ENCODE measurements around the gene PTPRN2.

DNA sequence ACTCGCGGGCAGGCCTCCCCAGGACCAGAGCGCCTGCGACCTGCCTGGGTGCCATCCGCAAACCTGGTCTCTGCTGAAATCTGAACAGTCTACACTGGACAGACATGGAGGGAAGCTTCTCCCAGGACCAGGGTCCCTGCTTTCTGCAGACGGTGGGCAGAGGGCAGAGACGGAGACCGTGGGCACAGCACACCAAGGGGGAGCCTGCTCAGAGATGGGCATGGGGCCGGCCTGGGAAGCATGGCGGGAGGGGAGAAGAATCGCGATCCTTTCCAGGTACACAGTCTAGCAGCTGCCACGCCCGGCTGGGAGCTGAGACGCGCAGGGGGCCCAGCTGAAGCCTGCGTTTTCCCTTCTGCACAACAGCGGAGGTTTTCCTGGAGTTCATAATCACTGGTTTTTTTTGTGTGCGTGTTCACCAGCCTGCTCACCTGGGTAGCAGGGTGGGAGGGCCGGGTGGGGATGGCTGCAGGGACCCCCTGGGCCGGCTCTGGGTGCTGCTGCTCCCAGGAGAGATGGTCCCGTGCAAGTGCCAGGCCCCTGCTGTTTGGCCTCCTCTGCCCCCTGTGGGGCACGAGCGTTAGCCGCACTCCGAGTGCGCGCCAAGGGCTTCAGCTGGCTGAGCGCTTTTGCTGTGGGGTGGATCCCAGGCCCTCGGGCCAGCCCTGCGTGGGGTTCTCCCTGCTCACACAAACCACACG lies 802.0 kb downstream of the PTPRN2 start:
- TF ChIP-seq POLR2AphosphoS5 (IDR thresholded peaks at IDR 0.05) (no peak), POLR2A (IDR thresholded peaks at IDR 0.05) (no peak)
- TF ChIP-seq, protein P1, sequence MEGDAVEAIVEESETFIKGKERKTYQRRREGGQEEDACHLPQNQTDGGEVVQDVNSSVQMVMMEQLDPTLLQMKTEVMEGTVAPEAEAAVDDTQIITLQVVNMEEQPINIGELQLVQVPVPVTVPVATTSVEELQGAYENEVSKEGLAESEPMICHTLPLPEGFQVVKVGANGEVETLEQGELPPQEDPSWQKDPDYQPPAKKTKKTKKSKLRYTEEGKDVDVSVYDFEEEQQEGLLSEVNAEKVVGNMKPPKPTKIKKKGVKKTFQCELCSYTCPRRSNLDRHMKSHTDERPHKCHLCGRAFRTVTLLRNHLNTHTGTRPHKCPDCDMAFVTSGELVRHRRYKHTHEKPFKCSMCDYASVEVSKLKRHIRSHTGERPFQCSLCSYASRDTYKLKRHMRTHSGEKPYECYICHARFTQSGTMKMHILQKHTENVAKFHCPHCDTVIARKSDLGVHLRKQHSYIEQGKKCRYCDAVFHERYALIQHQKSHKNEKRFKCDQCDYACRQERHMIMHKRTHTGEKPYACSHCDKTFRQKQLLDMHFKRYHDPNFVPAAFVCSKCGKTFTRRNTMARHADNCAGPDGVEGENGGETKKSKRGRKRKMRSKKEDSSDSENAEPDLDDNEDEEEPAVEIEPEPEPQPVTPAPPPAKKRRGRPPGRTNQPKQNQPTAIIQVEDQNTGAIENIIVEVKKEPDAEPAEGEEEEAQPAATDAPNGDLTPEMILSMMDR (IDR thresholded peaks at IDR 0.05), result no peak
